SH-SY5Y (cell line): ENCODE measurements around the gene MKX.

Source experiments
- GATA2 ChIP-seq: IDR thresholded peaks from 2 replicates; pipeline ENCODE4 v1.6.1; 2011; ENCODE audit warnings: mild to moderate bottlenecking, low read depth, low read length
- GATA3 ChIP-seq: IDR thresholded peaks from 2 replicates; pipeline ENCODE4 v1.6.1; 2011; ENCODE audit warnings: low read depth, mild to moderate bottlenecking, low read length, moderate library complexity

GRCh38 chr10:27628621-27629020 is 117.0 kb downstream of the MKX start:
- TF ChIP-seq GATA2, result no peak
- TF ChIP-seq GATA3, result no peak
